D721Med (cell line): ENCODE results near the gene MYH11.

Experiments used
- DNase-seq: peaks from one replicate; pipeline ENCODE4 v3.0.0; 2011; ENCODE audit warnings: low spot score; ENCODE audit not compliant: insufficient read length
- FAIRE-seq: peaks from 2 replicates; lab custom pipeline; 2011; peaks lifted over from hg19 to GRCh38; lab: Jason Lieb, UNC
- TF ChIP-seq, protein P1 (sequence below): IDR thresholded peaks from 2 replicates; pipeline ENCODE4 v1.5.1; 2012; ENCODE audit warnings: mild to moderate bottlenecking, control low read depth; ENCODE audit not compliant: insufficient read depth; ENCODE audit errors: missing control alignments

The MYH11 gene

DNA sequence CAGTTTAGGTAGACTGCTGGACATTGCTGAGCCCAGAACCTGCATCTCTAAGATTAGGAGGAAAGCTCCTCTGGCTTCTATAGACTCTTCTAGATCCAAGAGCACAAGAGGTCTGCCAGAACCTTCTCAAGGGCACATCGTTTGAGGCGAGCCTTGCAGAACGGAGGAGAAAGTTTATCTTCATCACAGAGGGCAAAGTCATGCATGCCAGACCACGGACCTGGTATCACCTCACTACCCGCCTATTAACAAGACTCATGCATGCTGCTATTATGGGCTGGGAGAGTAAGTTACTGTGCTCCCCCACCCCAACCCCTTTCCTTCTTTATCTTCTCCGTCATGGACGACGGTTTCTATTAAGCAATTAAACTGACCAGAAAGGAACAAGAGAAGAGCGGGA lies 23.3 kb downstream of the MYH11 start:
- FAIRE-seq (no peak), DNase-seq (no peak)
- TF ChIP-seq, protein P1, sequence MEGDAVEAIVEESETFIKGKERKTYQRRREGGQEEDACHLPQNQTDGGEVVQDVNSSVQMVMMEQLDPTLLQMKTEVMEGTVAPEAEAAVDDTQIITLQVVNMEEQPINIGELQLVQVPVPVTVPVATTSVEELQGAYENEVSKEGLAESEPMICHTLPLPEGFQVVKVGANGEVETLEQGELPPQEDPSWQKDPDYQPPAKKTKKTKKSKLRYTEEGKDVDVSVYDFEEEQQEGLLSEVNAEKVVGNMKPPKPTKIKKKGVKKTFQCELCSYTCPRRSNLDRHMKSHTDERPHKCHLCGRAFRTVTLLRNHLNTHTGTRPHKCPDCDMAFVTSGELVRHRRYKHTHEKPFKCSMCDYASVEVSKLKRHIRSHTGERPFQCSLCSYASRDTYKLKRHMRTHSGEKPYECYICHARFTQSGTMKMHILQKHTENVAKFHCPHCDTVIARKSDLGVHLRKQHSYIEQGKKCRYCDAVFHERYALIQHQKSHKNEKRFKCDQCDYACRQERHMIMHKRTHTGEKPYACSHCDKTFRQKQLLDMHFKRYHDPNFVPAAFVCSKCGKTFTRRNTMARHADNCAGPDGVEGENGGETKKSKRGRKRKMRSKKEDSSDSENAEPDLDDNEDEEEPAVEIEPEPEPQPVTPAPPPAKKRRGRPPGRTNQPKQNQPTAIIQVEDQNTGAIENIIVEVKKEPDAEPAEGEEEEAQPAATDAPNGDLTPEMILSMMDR, result no peak

DNA sequence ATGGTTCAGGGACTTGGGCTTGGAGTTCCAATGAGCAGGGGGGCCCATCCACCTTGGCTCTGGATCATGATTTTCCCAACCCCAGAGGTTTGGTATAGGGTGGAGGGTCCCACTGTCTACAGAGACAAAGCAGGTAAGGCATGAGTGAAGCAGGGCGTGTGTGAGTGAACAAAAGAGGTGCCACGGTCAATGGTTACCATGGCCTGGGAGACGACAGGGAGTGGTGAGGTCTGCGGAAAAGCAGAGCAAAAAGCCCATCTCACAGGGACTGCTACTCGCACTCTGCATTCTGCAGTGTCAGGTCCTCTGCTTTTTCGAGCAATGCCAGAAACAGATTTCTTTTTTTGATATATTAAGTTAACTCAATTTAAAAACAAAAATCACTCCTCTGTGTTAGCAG lies 24.6 kb downstream of the MYH11 start:
- TF ChIP-seq, protein P1, result no peak
- FAIRE-seq (no peak), DNase-seq (no peak)

DNA sequence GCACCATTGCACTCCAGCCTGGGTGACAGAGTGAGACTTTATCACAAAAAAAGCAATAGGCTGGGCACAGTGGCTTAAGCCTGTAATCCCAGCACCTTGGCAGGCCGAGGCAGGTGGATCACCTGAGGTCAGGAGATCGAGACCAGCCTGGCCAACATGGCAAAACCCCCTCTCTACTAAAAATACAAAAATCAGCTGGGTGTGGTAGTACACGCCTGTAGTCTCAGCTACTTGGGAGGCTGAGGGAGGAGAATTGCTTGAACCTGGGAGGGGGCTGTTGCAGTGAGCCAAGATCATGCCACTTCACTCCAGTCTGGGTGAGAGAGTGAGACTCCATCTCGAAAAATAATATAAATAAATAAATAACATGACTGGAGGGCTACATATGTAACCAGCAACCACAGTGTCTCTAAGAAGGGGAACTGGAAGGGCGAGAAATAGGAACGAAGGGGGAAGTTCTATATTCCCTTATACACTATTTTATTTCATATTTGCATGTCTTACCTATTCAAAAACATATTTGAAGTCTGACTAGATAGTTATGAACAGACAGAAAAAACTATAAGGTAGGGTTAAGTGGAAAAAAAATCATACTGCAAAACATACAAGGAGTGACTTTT lies 25.9 kb downstream of the MYH11 start:
- FAIRE-seq, result no peak
- TF ChIP-seq, protein P1, result no peak
- DNase-seq, result no peak

DNA sequence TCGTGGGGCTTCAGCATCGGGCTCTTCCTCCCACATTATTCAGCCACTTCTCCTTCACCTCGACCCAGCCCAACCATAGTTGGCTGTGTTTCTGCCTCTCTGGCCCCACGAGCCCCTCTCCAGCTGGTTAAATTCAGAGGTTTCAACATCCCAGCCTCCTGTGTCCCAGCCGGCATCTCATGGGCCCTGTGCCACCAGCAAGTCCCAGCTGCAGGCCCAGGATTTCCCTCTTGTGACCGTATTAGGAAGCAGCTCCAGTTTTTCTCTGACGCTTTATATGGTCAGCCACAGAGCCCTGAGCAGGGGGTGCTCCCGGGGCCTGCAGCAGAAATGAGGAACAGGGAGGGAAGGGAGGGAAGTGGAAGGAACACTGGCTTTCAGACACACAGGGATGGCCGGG lies 27.4 kb downstream of the MYH11 start:
- DNase-seq (no peak), FAIRE-seq (no peak)
- TF ChIP-seq, protein P1, result no peak

DNA sequence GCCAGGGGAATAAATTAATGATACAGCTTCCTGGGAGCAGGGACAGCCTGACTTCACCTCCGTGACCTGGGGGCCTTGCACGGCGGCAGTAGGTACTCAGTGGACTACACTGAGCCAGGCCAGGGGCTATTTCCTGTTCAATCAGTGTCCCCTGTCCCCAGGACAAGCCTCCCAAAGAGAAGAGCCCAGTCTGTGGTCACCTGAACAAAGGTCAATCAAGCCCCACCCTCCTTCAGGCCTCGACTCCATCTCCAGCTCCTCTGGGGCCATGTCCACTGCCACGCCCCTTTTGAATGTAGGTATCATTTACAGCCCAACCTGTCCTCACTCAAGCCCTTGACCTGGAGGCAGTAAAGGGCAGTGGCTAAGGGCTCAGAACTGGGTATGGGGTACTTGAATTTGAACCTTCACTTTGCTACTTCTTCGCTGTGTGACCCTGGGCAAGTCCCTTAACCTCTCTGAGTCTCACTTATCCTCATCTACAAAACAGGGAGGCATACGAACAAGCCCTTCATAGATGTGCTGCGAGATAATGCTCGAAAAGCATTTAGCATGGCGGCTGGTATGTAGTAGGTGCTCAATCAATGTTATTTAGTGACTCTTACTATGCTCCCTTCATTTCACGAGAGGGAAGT lies 29.0 kb downstream of the MYH11 start:
- no peak for FAIRE-seq
- TF ChIP-seq, protein P1, result no peak
- no peak for DNase-seq

DNA sequence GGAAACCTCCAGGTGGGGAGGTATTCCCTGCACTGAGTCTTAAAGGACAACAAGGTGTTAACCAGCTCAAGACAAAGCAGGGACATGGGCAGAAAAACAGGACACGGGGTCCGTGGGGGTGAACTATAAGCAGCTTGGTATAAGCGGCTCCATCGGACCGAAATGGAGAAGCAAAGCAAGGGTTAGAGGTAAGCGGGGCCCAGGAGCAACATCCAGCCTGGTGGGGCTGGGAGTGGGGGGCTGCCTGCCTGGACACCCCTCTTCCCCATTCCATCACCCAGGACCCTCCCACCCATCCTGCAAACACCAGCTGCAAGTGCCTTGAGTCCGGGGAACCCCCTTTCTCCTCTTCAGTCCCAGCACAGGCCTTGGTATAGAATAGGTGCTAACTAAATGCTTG lies 29.5 kb downstream of the MYH11 start:
- DNase-seq (no peak), FAIRE-seq (no peak)
- TF ChIP-seq, protein P1, result no peak

DNA sequence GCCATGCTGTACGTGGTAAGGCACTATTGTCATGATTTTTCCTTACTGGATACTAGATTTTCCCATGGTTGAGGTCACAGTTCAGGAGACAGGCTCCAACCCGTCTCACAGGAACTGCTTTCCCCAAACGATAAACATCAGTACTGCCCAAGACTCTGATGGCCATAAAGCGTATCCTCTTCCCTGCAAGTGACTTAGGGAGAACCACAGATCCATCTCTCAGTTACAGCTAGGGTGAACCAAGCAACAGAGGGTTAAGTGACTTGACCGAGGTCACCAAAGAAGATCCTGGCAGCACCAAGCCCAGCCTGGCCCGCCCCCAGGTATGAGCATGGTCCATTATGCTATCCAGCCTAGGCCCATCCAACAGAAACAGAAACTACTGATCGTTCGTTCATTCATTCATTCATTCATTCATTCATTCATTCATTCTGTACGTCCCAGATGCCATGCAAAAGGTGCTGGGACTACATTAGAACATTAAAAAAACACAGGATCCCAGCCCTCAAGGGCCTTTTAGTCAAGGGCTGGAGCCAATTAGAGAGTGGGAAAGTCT lies 31.0 kb downstream of the MYH11 start:
- no peak for FAIRE-seq
- TF ChIP-seq, protein P1, result no peak

More for the DNA sequence above, 31.0 kb downstream of the MYH11 start:
- DNase-seq, result no peak
